HCT116 (cell line): ENCODE data around the gene P2RX1. TPM values are rescaled to one million over a fixed set of nuclear protein-coding genes. Genes with fewer than 3 reads are reported as not detected.

Source experiments
- ATAC-seq: fragments of 200-7000 bp; cut with Tn5 transposase; 2 replicates; pipeline ENCODE4 v1.9.1; 2020; ENCODE audit warnings: mild to moderate bottlenecking, moderate library complexity
- BruUV-seq: library from RNA; stranded (reverse); fragments of 400-500 nt; replicated peaks from 2 replicates; lab custom pipeline; 2021; lab: Mats Ljungman, UMichigan
- CTCF ChIA-PET: fragments of 300-600 bp; sonication (Branson Sonifier 250); formaldehyde crosslinking; loops from one replicate; lab custom pipeline; 2021; ENCODE audit warnings: antibody characterized with exemption; lab: Charles Lee
- POLR2A ChIA-PET: fragments of 300-600, 350-600 bp; sonication (Branson Sonifier 250); formaldehyde crosslinking; loops from one replicate; lab custom pipeline; 2021; ENCODE audit warnings: antibody characterized with exemption; lab: Charles Lee
- RAD21 ChIA-PET, 2 experiments: fragments of 300-600 bp; sonication (Branson Sonifier 250); formaldehyde crosslinking; loops; one replicate each; lab custom pipeline; 2023; ENCODE audit warnings: low total read pairs in 2 of 2; ENCODE audit not compliant: uncharacterized antibody in 2 of 2, unreplicated experiment in 2 of 2, low non-redundant PET in 1 of 2; lab: Charles Lee
- DNase-seq: peaks from one replicate; pipeline ENCODE4 v3.0.0-alpha.2; 2010; ENCODE audit warnings: low read depth, low spot score
- H2AFZ ChIP-seq: fragments of 200-600 bp; shearing (Covaris generic), sonication (generic); 2 replicates; pipeline ENCODE4 v1.6.1; 2017; ENCODE audit warnings: low read depth, mixed run types, mixed read lengths, antibody characterized with exemption, low read length; ENCODE audit not compliant: poor library complexity, severe bottlenecking
- H3K27ac ChIP-seq: 2 replicates; pipeline ENCODE4 v1.5.1; 2012; ENCODE audit warnings: low read depth, low read length
- H3K27me3 ChIP-seq: fragments of 200-600 bp; sonication (generic); 2 replicates; pipeline ENCODE4 v1.6.1; 2016; ENCODE audit warnings: mixed run types, low read length, mixed read lengths; ENCODE audit not compliant: insufficient read depth
- H3K36me3 ChIP-seq, 2 experiments: fragments of 200-500 bp in 1 of 2; fragments of 200-600 bp in 1 of 2; sonication (Bioruptor generic) in 1 of 2; sonication (generic) in 1 of 2; 2 replicates each; pipeline versions ENCODE4 v1.5.1 to v1.6.1; 2014 to 2016; ENCODE audit warnings: low read length in 2 of 2, inconsistent platforms in 1 of 2, mixed read lengths in 1 of 2, mixed run types in 1 of 2; ENCODE audit not compliant: insufficient read depth in 2 of 2, control insufficient read depth in 1 of 2
- H3K4me1 ChIP-seq, 2 experiments: fragments of 200-600 bp in 1 of 2; sonication (generic) in 1 of 2; 2 replicates each; pipeline versions ENCODE4 v1.5.1 to v1.6.1; 2012 to 2017; ENCODE audit warnings: low read length in 2 of 2, inconsistent platforms in 1 of 2, mild to moderate bottlenecking in 1 of 2, mixed read lengths in 1 of 2, mixed run types in 1 of 2, moderate library complexity in 1 of 2; ENCODE audit not compliant: insufficient read depth in 2 of 2, control insufficient read depth in 1 of 2
- H3K4me2 ChIP-seq: fragments of 200-600 bp; sonication (generic); 2 replicates; pipeline ENCODE4 v1.6.1; 2017; ENCODE audit warnings: mixed run types, low read length, mixed read lengths
- H3K4me3 ChIP-seq, 2 experiments: fragments of 200-600 bp in 1 of 2; sonication (generic) in 1 of 2; replicated peaks in 1 of 2; 2 replicates each; pipeline ENCODE4 v1.5.1; 2011 to 2016; ENCODE audit warnings: low read length in 2 of 2, control low read depth in 1 of 2, low read depth in 1 of 2, mild to moderate bottlenecking in 1 of 2, mixed read lengths in 1 of 2, mixed run types in 1 of 2
- H3K79me2 ChIP-seq: fragments of 200-600 bp; sonication (generic); 2 replicates; pipeline ENCODE4 v1.6.1; 2017; ENCODE audit warnings: mild to moderate bottlenecking, mixed run types, low read length, moderate library complexity, mixed read lengths; ENCODE audit not compliant: insufficient read depth
- H3K9ac ChIP-seq: fragments of 200-600 bp; sonication (generic); 2 replicates; pipeline ENCODE4 v1.6.1; 2016; ENCODE audit warnings: low read length, mixed read lengths
- H3K9me2 ChIP-seq: fragments of 200-600 bp; sonication (generic), shearing (Covaris generic); 2 replicates; pipeline ENCODE4 v1.6.1; 2017; ENCODE audit warnings: mixed run types, mild to moderate bottlenecking, moderate library complexity; ENCODE audit not compliant: insufficient read depth
- H3K9me3 ChIP-seq, 2 experiments: fragments of 200-500 bp in 1 of 2; fragments of 200-600 bp in 1 of 2; sonication (Bioruptor generic) in 1 of 2; sonication (generic) in 1 of 2; 2 replicates each; pipeline ENCODE4 v1.6.1; 2014 to 2017; ENCODE audit warnings: low read length in 2 of 2, mixed read lengths in 2 of 2, inconsistent platforms in 1 of 2, low read depth in 1 of 2, mild to moderate bottlenecking in 1 of 2, mixed run types in 1 of 2, moderate library complexity in 1 of 2; ENCODE audit not compliant: control insufficient read depth in 1 of 2, insufficient read depth in 1 of 2
- H4K20me1 ChIP-seq: fragments of 200-600 bp; sonication (generic), shearing (Covaris generic); 2 replicates; pipeline ENCODE4 v1.6.1; 2017; ENCODE audit warnings: mixed run types, mild to moderate bottlenecking, moderate library complexity; ENCODE audit not compliant: insufficient read depth
- CBX3 ChIP-seq: IDR thresholded peaks from 2 replicates; pipeline ENCODE4 v1.6.1; 2012; ENCODE audit warnings: low read depth
- CEBPB ChIP-seq: IDR thresholded peaks from 2 replicates; pipeline ENCODE4 v1.6.1; 2012; ENCODE audit warnings: low read depth
- EGR1 ChIP-seq: IDR thresholded peaks from 2 replicates; pipeline ENCODE4 v1.6.1; 2012; ENCODE audit warnings: low read depth
- EZH2 ChIP-seq: fragments of 200-600 bp; sonication (generic); IDR thresholded peaks from 2 replicates; pipeline ENCODE4 v1.6.1; 2017; ENCODE audit warnings: antibody characterized with exemption, mixed run types
- FOSL1 ChIP-seq: IDR thresholded peaks from 2 replicates; pipeline ENCODE4 v1.6.1; 2012; ENCODE audit warnings: low read depth
- JUND ChIP-seq: IDR thresholded peaks from 2 replicates; pipeline ENCODE4 v1.6.1; 2012
- POLR2AphosphoS5 ChIP-seq: IDR thresholded peaks from 2 replicates; pipeline ENCODE4 v1.6.1; 2011; ENCODE audit warnings: mild to moderate bottlenecking, low read depth, low read length, moderate library complexity
- SIN3A ChIP-seq: IDR thresholded peaks from 2 replicates; pipeline ENCODE4 v1.6.1; 2012; ENCODE audit warnings: low read depth
- SP1 ChIP-seq: IDR thresholded peaks from 2 replicates; pipeline ENCODE4 v1.6.1; 2012; ENCODE audit warnings: low read depth
- TCF7L2 ChIP-seq: IDR thresholded peaks from 2 replicates; pipeline ENCODE4 v1.7.0; 2011; ENCODE audit warnings: borderline replicate concordance, inconsistent platforms; ENCODE audit not compliant: insufficient read depth, insufficient read length; ENCODE audit errors: extremely low read depth
- YY1 ChIP-seq: IDR thresholded peaks from 2 replicates; pipeline ENCODE4 v1.6.1; 2011; ENCODE audit warnings: low read length, low read depth, moderate library complexity, mild to moderate bottlenecking; ENCODE audit not compliant: insufficient replicate concordance; ENCODE audit errors: extremely low read depth
- ZFX ChIP-seq: fragments of 450-650 bp; IDR thresholded peaks from 2 replicates; pipeline ENCODE4 v1.6.1; 2017
- intact Hi-C: fragments of 100-400 bp; cut with micrococcal nuclease; formaldehyde crosslinking; loops from 2 replicates; pipeline ENCODE4 v1.10.0; 2022
- total RNA-seq: library from RNA; stranded (reverse); gene quantifications from one replicate; pipeline ENCODE4 v1.2.1, GENCODE V29; 2021; ENCODE audit not compliant: unreplicated experiment
- TF ChIP-seq, protein P1 (sequence below): IDR thresholded peaks from 2 replicates; pipeline ENCODE4 v1.6.1; 2012; ENCODE audit warnings: low read depth
- TF ChIP-seq, protein P2 (sequence below): IDR thresholded peaks from 2 replicates; pipeline ENCODE4 v1.6.1; 2012

P2RX1 gene
- total RNA-seq, 1 experiment from 2014 or later: not detected

DNA sequence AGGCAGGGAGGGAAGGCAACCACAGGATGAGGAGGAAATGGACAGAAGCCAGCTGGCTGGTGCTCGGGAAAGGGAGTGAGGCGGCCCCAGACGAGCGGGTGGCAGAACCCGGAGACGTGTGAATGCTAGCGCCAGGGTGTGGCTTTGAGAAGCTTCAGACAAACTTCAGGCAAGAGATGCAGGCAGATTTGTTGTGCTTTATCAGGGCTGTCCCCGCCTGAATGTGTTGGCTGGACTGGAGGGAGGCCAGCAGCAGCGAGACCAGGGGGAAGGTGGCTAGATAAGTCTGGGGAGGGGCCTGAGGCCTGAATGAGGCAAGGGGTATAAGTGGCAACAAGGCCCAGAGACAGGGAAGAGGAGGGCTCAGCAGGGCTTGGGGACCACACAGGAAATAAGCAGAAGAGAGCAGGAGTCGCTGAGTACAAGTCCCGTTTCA, 45.4 kb downstream of the P2RX1 start:
- DNase-seq (no peak), ATAC-seq (no peak)
- no peak overlapping the region for H3K27ac ChIP-seq
- H3K36me3 ChIP-seq: peaks cover 0 to 10% of the 10 kb centered on the region in 2 experiments; a peak in 2 of 4 replicates
- ChIA-PET RAD21 (no interaction called here), CTCF (no interaction called here), POLR2A (no interaction called here)
- H2AFZ ChIP-seq: no peak overlapping the region
- intact Hi-C loops: no loop called here
- H3K27me3 ChIP-seq: no peaks in the 10 kb centered on the region
- no peaks in the 10 kb centered on the region for H3K79me2 ChIP-seq
- no peaks in the 10 kb centered on the region for H3K4me1 ChIP-seq
- BruUV-seq: no TSS peak
- no peak overlapping the region for H3K9ac ChIP-seq
- no peak overlapping the region for H3K4me2 ChIP-seq
- H3K9me3 ChIP-seq: no peaks in the 10 kb centered on the region
- H3K4me3 ChIP-seq: no peak overlapping the region
- H4K20me1 ChIP-seq: no peaks in the 10 kb centered on the region
- no peaks in the 10 kb centered on the region for H3K9me2 ChIP-seq
- TF ChIP-seq POLR2AphosphoS5 (no peak), SP1 (no peak), FOSL1 (no peak), YY1 (no peak), JUND (no peak)
- TF ChIP-seq, protein P1, sequence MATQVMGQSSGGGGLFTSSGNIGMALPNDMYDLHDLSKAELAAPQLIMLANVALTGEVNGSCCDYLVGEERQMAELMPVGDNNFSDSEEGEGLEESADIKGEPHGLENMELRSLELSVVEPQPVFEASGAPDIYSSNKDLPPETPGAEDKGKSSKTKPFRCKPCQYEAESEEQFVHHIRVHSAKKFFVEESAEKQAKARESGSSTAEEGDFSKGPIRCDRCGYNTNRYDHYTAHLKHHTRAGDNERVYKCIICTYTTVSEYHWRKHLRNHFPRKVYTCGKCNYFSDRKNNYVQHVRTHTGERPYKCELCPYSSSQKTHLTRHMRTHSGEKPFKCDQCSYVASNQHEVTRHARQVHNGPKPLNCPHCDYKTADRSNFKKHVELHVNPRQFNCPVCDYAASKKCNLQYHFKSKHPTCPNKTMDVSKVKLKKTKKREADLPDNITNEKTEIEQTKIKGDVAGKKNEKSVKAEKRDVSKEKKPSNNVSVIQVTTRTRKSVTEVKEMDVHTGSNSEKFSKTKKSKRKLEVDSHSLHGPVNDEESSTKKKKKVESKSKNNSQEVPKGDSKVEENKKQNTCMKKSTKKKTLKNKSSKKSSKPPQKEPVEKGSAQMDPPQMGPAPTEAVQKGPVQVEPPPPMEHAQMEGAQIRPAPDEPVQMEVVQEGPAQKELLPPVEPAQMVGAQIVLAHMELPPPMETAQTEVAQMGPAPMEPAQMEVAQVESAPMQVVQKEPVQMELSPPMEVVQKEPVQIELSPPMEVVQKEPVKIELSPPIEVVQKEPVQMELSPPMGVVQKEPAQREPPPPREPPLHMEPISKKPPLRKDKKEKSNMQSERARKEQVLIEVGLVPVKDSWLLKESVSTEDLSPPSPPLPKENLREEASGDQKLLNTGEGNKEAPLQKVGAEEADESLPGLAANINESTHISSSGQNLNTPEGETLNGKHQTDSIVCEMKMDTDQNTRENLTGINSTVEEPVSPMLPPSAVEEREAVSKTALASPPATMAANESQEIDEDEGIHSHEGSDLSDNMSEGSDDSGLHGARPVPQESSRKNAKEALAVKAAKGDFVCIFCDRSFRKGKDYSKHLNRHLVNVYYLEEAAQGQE: no peak

DNA sequence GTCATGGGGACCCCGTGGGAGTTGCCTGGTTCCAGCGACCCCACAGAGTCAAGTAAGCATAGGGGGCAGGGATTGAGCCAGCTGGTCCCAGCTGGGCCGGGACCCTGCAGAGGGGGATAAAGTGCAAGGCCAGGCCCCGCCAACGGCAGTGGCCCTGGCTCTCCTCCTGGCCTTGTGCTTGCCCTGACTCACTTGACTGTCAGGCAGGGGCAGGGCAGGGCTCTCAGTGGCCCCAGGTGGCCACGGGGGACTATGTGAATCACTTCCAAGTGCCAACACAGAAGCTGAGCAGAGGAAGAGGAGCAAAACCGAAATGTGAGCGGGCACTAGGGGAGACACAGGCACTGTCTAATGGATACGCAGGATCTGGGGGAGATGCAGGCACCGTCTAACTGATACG, 48.7 kb downstream of the P2RX1 start:
- H3K79me2 ChIP-seq: no peaks in the 10 kb centered on the region
- no peaks in the 10 kb centered on the region for H4K20me1 ChIP-seq
- no peaks in the 10 kb centered on the region for H3K9me2 ChIP-seq
- no peak for ATAC-seq
- no peak overlapping the region for H3K9ac ChIP-seq
- no peak overlapping the region for H2AFZ ChIP-seq
- H3K4me2 ChIP-seq: no peak overlapping the region
- TF ChIP-seq, protein P2, sequence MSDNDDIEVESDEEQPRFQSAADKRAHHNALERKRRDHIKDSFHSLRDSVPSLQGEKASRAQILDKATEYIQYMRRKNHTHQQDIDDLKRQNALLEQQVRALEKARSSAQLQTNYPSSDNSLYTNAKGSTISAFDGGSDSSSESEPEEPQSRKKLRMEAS: no peak
- TF ChIP-seq CEBPB (no peak), SIN3A (no peak), EZH2 (no peak), CBX3 (no peak), EGR1 (no peak), ZFX (no peak), YY1 (no peak), TCF7L2 (no peak)
- intact Hi-C loops: no loop called here
- H3K9me3 ChIP-seq: no peaks in the 10 kb centered on the region
- no peak overlapping the region for H3K4me3 ChIP-seq
- no peak for DNase-seq
- BruUV-seq: no TSS peak
- H3K4me1 ChIP-seq: no peaks in the 10 kb centered on the region
- RAD21 ChIA-PET: no interaction called here
- H3K27me3 ChIP-seq: no peaks in the 10 kb centered on the region
- CTCF ChIA-PET: no interaction called here
- no peak overlapping the region for H3K27ac ChIP-seq
- no peaks in the 10 kb centered on the region for H3K36me3 ChIP-seq
- POLR2A ChIA-PET: no interaction called here
